Measurements from ENCODE around the gene ESRRA. TPM values are rescaled to one million over a fixed set of nuclear protein-coding genes. Genes with fewer than 3 reads are reported as not detected.

ESRRA gene
- total and polyA plus RNA-seq, 2 of the 8 experiments (the other 6 are each of a cell fraction or from before 2014, with no cell fraction given), result 18.2 to 37.0 TPM

DNA sequence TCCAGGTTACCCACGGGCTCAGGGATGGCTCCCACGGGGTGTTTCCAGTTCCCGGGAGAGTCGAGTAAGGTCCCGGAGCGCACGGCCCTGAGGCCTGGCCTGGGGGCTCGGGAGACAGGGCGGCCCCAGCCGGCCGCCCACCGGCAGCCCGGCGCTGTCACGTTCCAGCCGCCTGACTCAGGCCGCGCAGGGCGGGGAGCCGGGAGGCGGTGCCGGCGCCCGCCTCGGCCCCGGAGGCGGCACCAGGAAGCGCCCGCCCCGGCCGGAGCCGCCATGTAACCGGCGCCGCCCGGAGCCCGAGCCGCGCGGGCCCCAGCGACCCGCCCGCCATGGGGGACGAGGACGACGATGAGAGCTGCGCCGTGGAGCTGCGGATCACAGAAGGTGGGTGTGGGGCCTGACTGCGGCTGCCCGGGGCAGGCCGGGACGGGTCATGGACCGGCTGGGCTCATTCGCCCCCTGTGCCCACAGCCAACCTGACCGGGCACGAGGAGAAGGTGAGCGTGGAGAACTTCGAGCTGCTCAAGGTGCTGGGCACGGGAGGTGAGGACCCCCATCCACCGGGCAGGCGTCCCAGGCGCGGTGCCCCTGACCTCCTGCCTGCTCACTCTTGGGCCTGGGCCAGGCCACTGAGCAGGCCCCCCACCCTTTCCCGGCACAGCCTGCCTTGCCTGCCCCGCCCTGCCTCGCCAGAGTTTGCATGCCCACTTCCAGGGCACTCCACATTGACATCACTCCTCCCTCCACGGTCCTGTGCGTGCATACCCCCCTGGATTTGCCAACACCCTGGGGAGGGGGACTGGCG is 53.8 kb downstream of the ESRRA start, which contains the start of gene RPS6KA4 (continued):
- TF ChIP-seq, protein P1, sequence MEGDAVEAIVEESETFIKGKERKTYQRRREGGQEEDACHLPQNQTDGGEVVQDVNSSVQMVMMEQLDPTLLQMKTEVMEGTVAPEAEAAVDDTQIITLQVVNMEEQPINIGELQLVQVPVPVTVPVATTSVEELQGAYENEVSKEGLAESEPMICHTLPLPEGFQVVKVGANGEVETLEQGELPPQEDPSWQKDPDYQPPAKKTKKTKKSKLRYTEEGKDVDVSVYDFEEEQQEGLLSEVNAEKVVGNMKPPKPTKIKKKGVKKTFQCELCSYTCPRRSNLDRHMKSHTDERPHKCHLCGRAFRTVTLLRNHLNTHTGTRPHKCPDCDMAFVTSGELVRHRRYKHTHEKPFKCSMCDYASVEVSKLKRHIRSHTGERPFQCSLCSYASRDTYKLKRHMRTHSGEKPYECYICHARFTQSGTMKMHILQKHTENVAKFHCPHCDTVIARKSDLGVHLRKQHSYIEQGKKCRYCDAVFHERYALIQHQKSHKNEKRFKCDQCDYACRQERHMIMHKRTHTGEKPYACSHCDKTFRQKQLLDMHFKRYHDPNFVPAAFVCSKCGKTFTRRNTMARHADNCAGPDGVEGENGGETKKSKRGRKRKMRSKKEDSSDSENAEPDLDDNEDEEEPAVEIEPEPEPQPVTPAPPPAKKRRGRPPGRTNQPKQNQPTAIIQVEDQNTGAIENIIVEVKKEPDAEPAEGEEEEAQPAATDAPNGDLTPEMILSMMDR (IDR thresholded peaks at IDR 0.05; ENCODE audit: control extremely low read depth in 1 of 3, insufficient read depth in 1 of 3, low read depth in 1 of 3, low read length in 3 of 3), result no peak
- TF ChIP-seq ASH2L (IDR thresholded peaks at IDR 0.05; ENCODE audit: low read length) (peak; percentile 37), HDAC6 (IDR thresholded peaks at IDR 0.05; ENCODE audit: low read depth, low read length) (no peak)
- TF ChIP-seq, protein P2, sequence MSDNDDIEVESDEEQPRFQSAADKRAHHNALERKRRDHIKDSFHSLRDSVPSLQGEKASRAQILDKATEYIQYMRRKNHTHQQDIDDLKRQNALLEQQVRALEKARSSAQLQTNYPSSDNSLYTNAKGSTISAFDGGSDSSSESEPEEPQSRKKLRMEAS (IDR thresholded peaks at IDR 0.05), result peak; percentile 59; the same call in 1 of the 2 replicates
